ENCODE data around the gene RPN1. TPM values are rescaled to one million over a fixed set of nuclear protein-coding genes. Genes with fewer than 3 reads are reported as not detected.

RPN1 gene
- total and polyA plus RNA-seq, 2 of the 13 experiments (the other 11 are each of a cell fraction or from before 2014, with no cell fraction given) = 290 to 342 TPM

GRCh38 chr3:128585974-128586373 is 64.6 kb downstream of the RPN1 start:
- 55% methylated on average over 11 of the region's 11 CpGs for WGBS (ENCODE audit: low lambda C conversion rate)
- FAIRE-seq (no peak), ATAC-seq (no peak), DNase-seq (ENCODE audit: low spot score) (no peak)
- no peak for TF ChIP-seq DNMT3B (CRISPR knock-in tag; conservative IDR thresholded peaks at IDR 0.05)
- no peak for TF ChIP-seq ZNF256 (CRISPR knock-in tag; conservative IDR thresholded peaks at IDR 0.05)
- TF ChIP-seq ZNF609 (CRISPR knock-in tag; IDR thresholded peaks at IDR 0.05; ENCODE audit: borderline replicate concordance) = no peak
- no peak for TF ChIP-seq DPF2 (CRISPR knock-in tag; IDR thresholded peaks at IDR 0.05; ENCODE audit: borderline replicate concordance, low read depth)
- TF ChIP-seq RBM22 (optimal IDR thresholded peaks at IDR 0.05; ENCODE audit: low read length) = no peak
- no peak for TF ChIP-seq MIXL1 (CRISPR knock-in tag; IDR thresholded peaks at IDR 0.05)
- TF ChIP-seq ZNF296 (CRISPR knock-in tag; conservative IDR thresholded peaks at IDR 0.05) = no peak
- TF ChIP-seq SETDB1 (CRISPR knock-in tag; IDR thresholded peaks at IDR 0.05; ENCODE audit: borderline replicate concordance) = no peak
- no peak for TF ChIP-seq CEBPB (IDR thresholded peaks at IDR 0.05; ENCODE audit: borderline replicate concordance, low read depth, low read length)
- no peak for TF ChIP-seq TBP (CRISPR knock-in tag; IDR thresholded peaks at IDR 0.05)
- no peak for TF ChIP-seq MTERF4 (CRISPR knock-in tag; IDR thresholded peaks at IDR 0.05)
- no peak for TF ChIP-seq ARNT (IDR thresholded peaks at IDR 0.05)
- TF ChIP-seq ZNF143 (CRISPR knock-in tag; IDR thresholded peaks at IDR 0.05) = no peak
- TF ChIP-seq ZNF33A (CRISPR knock-in tag; IDR thresholded peaks at IDR 0.05; ENCODE audit: borderline replicate concordance) = no peak
- TF ChIP-seq ZKSCAN5 (CRISPR knock-in tag; IDR thresholded peaks at IDR 0.05) = no peak
- no peak for TF ChIP-seq ZNF746 (CRISPR knock-in tag; IDR thresholded peaks at IDR 0.05)
- TF ChIP-seq PRDM15 (CRISPR knock-in tag; IDR thresholded peaks at IDR 0.05) = no peak
- no peak overlapping the region for H3K4me2 ChIP-seq (ENCODE audit: low read depth, low read length)
- in situ Hi-C loops (cut with HindIII; ENCODE audit: extremely low pct_ligation_motif_present, low pct_unique_long_range_greater_than_20kb) (no loop called here), intact Hi-C loops (cut with micrococcal nuclease; ENCODE audit: unreplicated experiment) (loop anchor here (10.0 kb wide), 1 partner anchor 161 kb away; no protein-coding TSS in a partner anchor)
- H3K4me1 ChIP-seq (ENCODE audit: insufficient read depth, low read length) = peaks cover 4% of the 10 kb centered on the region
- H3K9me3 ChIP-seq (ENCODE audit: low read length) = no peaks in the 10 kb centered on the region
- no TSS peak for BruUV-seq (replicated peaks)
- CTCF ChIA-PET (ENCODE audit: low intra/inter-chr PET ratio, low total read pairs) = no interaction called here
- no peaks in the 10 kb centered on the region for H3K36me3 ChIP-seq (replicated peaks in 1 of 2; ENCODE audit: control insufficient read depth in 1 of 2, insufficient read depth in 2 of 2, low read length in 2 of 2)
- H3K9ac ChIP-seq (ENCODE audit: insufficient read depth, low read depth, low read length) = no peak overlapping the region
- POLR2A ChIA-PET = no interaction called here
- no peaks in the 10 kb centered on the region for H3K79me2 ChIP-seq (ENCODE audit: insufficient read depth, low read length)
- H2AFZ ChIP-seq (ENCODE audit: low read length) = no peak overlapping the region
- no peak overlapping the region for H3K4me3 ChIP-seq (replicated peaks in 1 of 3; ENCODE audit: insufficient read depth in 1 of 3, low read depth in 2 of 3, low read length in 3 of 3)
- H3K27me3 ChIP-seq (ENCODE audit: control insufficient read depth in 1 of 2, insufficient read depth in 2 of 2, low read length in 2 of 2) = peaks cover 3 to 38% of the 10 kb centered on the region in 2 experiments; a peak in 4 of 5 replicates
- H3K27ac ChIP-seq (ENCODE audit: extremely low read length, insufficient read depth, low read length) = no peak overlapping the region
- H4K20me1 ChIP-seq (ENCODE audit: insufficient read depth, low read length) = no peaks in the 10 kb centered on the region

Measured in HepG2 (cell line).